HepG2 (cell line): ENCODE results near the gene DNAI4. TPM values are rescaled to one million over a fixed set of nuclear protein-coding genes. Genes with fewer than 3 reads are reported as not detected.

Experiments
- ATAC-seq: fragments of 200-7000 bp; cut with Tn5 transposase; 3 replicates; pipeline ENCODE4 v1.9.1; 2020; ENCODE audit warnings: mild to moderate bottlenecking, moderate library complexity
- BruUV-seq: library from RNA; stranded (reverse); fragments of 400-500 nt; replicated peaks from 2 replicates; lab custom pipeline; 2021; lab: Mats Ljungman, UMichigan
- CTCF ChIA-PET: fragments of 300-600 bp; formaldehyde crosslinking; extraction: SDS; loops from one replicate; lab custom pipeline; 2021; ENCODE audit warnings: low total read pairs, inconsistent platforms, low intra/inter-chr PET ratio; lab: Yijun Ruan, JAX
- POLR2A ChIA-PET: fragments of 350-600 bp; sonication (Branson Sonifier 250); formaldehyde crosslinking; loops from one replicate; lab custom pipeline; 2020; ENCODE audit warnings: antibody characterized with exemption, inconsistent platforms; lab: Yijun Ruan, JAX
- DNase-seq: peaks from one replicate; pipeline ENCODE4 v3.0.0-alpha.2; 2015; ENCODE audit warnings: low spot score
- FAIRE-seq: peaks from 3 replicates; lab custom pipeline; 2011; peaks lifted over from hg19 to GRCh38; lab: Jason Lieb, UNC
- H2AFZ ChIP-seq: one replicate; pipeline ENCODE4 v1.6.1; 2011; ENCODE audit warnings: low read length, inconsistent platforms
- H3K27ac ChIP-seq: fragments of 300-600 bp; 3 replicates; pipeline ENCODE4 v1.8.0; 2011; ENCODE audit warnings: mixed run types, mild to moderate bottlenecking, mixed read lengths, low read length, inconsistent platforms; ENCODE audit not compliant: insufficient read depth; ENCODE audit errors: extremely low read length
- H3K27me3 ChIP-seq, 2 experiments: fragments of 200-600 bp in 1 of 2; 2 replicates in 1 of 2; 3 replicates in 1 of 2; pipeline versions ENCODE4 v1.6.0 to v1.8.0; 2011; ENCODE audit warnings: low read length in 2 of 2, mild to moderate bottlenecking in 2 of 2, moderate library complexity in 2 of 2, inconsistent platforms in 1 of 2; ENCODE audit not compliant: insufficient read depth in 2 of 2, control insufficient read depth in 1 of 2
- H3K36me3 ChIP-seq, 2 experiments: fragments of 200-600 bp in 1 of 2; replicated peaks in 1 of 2; 2 replicates in 1 of 2; 3 replicates in 1 of 2; pipeline versions ENCODE4 v1.5.1 to v1.8.0; 2011; ENCODE audit warnings: low read length in 2 of 2, inconsistent platforms in 1 of 2; ENCODE audit not compliant: insufficient read depth in 2 of 2, control insufficient read depth in 1 of 2
- H3K4me1 ChIP-seq: 2 replicates; pipeline ENCODE4 v1.5.1; 2012; ENCODE audit warnings: low read length, inconsistent platforms; ENCODE audit not compliant: insufficient read depth
- H3K4me2 ChIP-seq: 2 replicates; pipeline ENCODE4 v1.6.0; 2011; ENCODE audit warnings: low read depth, low read length, inconsistent platforms
- H3K4me3 ChIP-seq, 3 experiments: fragments of 200-600 bp in 1 of 3; sonication (generic), shearing (Covaris generic) in 1 of 3; replicated peaks in 1 of 3; 2 replicates each; pipeline ENCODE4 v1.5.1; 2011 to 2016; ENCODE audit warnings: low read length in 3 of 3, inconsistent platforms in 2 of 3, low read depth in 2 of 3, mild to moderate bottlenecking in 2 of 3, control low read depth in 1 of 3, mixed read lengths in 1 of 3; ENCODE audit not compliant: insufficient read depth in 1 of 3
- H3K79me2 ChIP-seq: one replicate; pipeline ENCODE4 v1.6.1; 2011; ENCODE audit warnings: low read length, inconsistent platforms; ENCODE audit not compliant: insufficient read depth
- H3K9ac ChIP-seq: 2 replicates; pipeline ENCODE4 v1.6.0; 2011; ENCODE audit warnings: mild to moderate bottlenecking, low read depth, low read length, inconsistent platforms; ENCODE audit not compliant: insufficient read depth
- H3K9me3 ChIP-seq: 2 replicates; pipeline ENCODE4 v1.5.1; 2012; ENCODE audit warnings: mild to moderate bottlenecking, low read length
- H4K20me1 ChIP-seq: 2 replicates; pipeline ENCODE4 v1.6.0; 2011; ENCODE audit warnings: inconsistent platforms, mild to moderate bottlenecking, low read length, moderate library complexity; ENCODE audit not compliant: insufficient read depth
- CCDC6 ChIP-seq: sonication (generic); formaldehyde crosslinking; IDR thresholded peaks from 2 replicates; pipeline ENCODE4 v1.8.1; 2022; ENCODE audit warnings: mild to moderate bottlenecking, missing genetic modification reagents, moderate library complexity
- GMEB1 ChIP-seq: sonication (generic); formaldehyde crosslinking; IDR thresholded peaks from 2 replicates; pipeline ENCODE4 v1.5.1; 2020; ENCODE audit warnings: missing genetic modification reagents, mild to moderate bottlenecking, borderline replicate concordance
- IRX3 ChIP-seq: sonication (generic); formaldehyde crosslinking; IDR thresholded peaks from 2 replicates; pipeline ENCODE4 v1.8.1; 2023; ENCODE audit warnings: mild to moderate bottlenecking, low read depth, missing genetic modification reagents, borderline replicate concordance
- PRDM10 ChIP-seq: sonication (generic); formaldehyde crosslinking; IDR thresholded peaks from 2 replicates; pipeline ENCODE4 v1.4.0; 2020; ENCODE audit warnings: low read depth, missing genetic modification reagents
- SOX5 ChIP-seq: IDR thresholded peaks from 2 replicates; pipeline ENCODE4 v1.6.1; 2016; ENCODE audit warnings: borderline replicate concordance
- U2AF1 ChIP-seq: fragments of 200-400 bp; formaldehyde crosslinking; optimal IDR thresholded peaks from 2 replicates; pipeline ENCODE3; 2017; ENCODE audit warnings: mild to moderate bottlenecking, low read depth, low read length
- ZNF20 ChIP-seq: sonication (generic); formaldehyde crosslinking; IDR thresholded peaks from 2 replicates; pipeline ENCODE4 v1.4.0; 2020; ENCODE audit warnings: mild to moderate bottlenecking, moderate library complexity, missing genetic modification reagents
- ZNF367 ChIP-seq: sonication (generic); formaldehyde crosslinking; IDR thresholded peaks from 2 replicates; pipeline ENCODE4 v1.4.0; 2020; ENCODE audit warnings: missing genetic modification reagents, borderline replicate concordance
- ZNF549 ChIP-seq: sonication (generic); formaldehyde crosslinking; IDR thresholded peaks from 2 replicates; pipeline ENCODE4 v1.5.0; 2020; ENCODE audit warnings: missing genetic modification reagents
- ZNF598 ChIP-seq: sonication (generic); formaldehyde crosslinking; IDR thresholded peaks from 2 replicates; pipeline ENCODE4 v1.5.1; 2020; ENCODE audit warnings: mild to moderate bottlenecking, missing genetic modification reagents, borderline replicate concordance
- ZNF660 ChIP-seq: sonication (generic); formaldehyde crosslinking; IDR thresholded peaks from 2 replicates; pipeline ENCODE4 v1.5.1; 2020; ENCODE audit warnings: mild to moderate bottlenecking, low read depth, missing genetic modification reagents, borderline replicate concordance
- in situ Hi-C: cut with HindIII; loops from 2 replicates; pipeline ENCODE4 v1.10.0; 2017; ENCODE audit warnings: low pct_unique_long_range_greater_than_20kb; ENCODE audit not compliant: extremely low pct_ligation_motif_present
- intact Hi-C: fragments of 100-400 bp; cut with micrococcal nuclease; formaldehyde crosslinking; loops from one replicate; pipeline ENCODE4 v1.10.0; 2022; ENCODE audit not compliant: unreplicated experiment
- polyA plus RNA-seq, 8 experiments: library from polyadenylated mRNA; depleted of rRNA in 3 of 8; stranded (reverse) in 7 of 8; unstranded in 1 of 8; fragments of >200 nt; fragmentation: Illumina TruSeq in 4 of 8; extraction: Trizol in 4 of 8; gene quantifications; 2 replicates each; pipeline versions ENCODE4 v1.2.1 to v1.2.3, GENCODE V29; 2011 to 2016; ENCODE audit warnings: low read depth in 4 of 8, missing spikeins in 1 of 8, mixed read lengths in 1 of 8; ENCODE audit not compliant: insufficient read depth in 1 of 8
- total RNA-seq, 5 experiments: library from RNA; depleted of rRNA; stranded (reverse); fragments of >200 nt; fragmentation: Illumina TruSeq; extraction: Trizol; gene quantifications; 2 replicates each; pipeline ENCODE4 v1.2.3, GENCODE V29; 2016; ENCODE audit warnings: low read depth in 1 of 5
- TF ChIP-seq, protein P1 (sequence below): sonication (generic); formaldehyde crosslinking; conservative IDR thresholded peaks from 2 replicates; pipeline ENCODE4 v1.8.0; 2022; ENCODE audit warnings: missing genetic modification reagents
- TF ChIP-seq, protein P2 (sequence below): sonication (generic); formaldehyde crosslinking; IDR thresholded peaks from 2 replicates; pipeline ENCODE4 v1.5.0; 2020; ENCODE audit warnings: missing genetic modification reagents

Gene DNAI4
- total and polyA plus RNA-seq, 2 of the 13 experiments (the other 11 are each of a cell fraction or from before 2014, with no cell fraction given): 0.04 to 0.08 TPM

DNA sequence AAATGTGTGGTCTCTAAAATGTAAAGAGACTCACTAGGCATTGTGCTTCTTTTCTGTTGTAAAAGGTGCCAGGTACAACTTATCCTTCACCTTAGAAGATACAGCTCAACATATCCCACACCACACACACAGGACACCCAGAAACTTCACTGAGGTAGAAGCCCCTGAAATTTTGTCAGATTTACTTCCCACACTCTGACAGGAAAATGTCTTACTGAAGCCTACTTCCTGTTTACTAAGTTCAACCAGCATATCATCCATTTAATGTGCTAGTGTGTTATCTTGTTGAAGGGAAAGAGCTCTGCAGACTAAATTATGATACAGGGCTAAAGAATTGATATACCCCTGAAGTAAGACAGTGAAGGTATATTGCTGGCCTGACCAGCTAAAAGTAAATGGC lies 83.7 kb downstream of the DNAI4 start:
- Histone ChIP-seq H3K36me3 (no peaks in the 10 kb centered on the region), H3K27ac (no peak overlapping the region), H3K79me2 (no peaks in the 10 kb centered on the region), H3K9ac (no peak overlapping the region), H3K27me3 (no peaks in the 10 kb centered on the region), H2AFZ (no peak overlapping the region), H4K20me1 (no peaks in the 10 kb centered on the region), H3K4me1 (no peaks in the 10 kb centered on the region), H3K4me3 (no peak overlapping the region), H3K4me2 (no peak overlapping the region), H3K9me3 (no peaks in the 10 kb centered on the region)
- FAIRE-seq (no peak), ATAC-seq (no peak), DNase-seq (no peak)
- POLR2A ChIA-PET: no interaction called here
- BruUV-seq: no TSS peak
- in situ Hi-C loops: no loop called here
- CTCF ChIA-PET: no interaction called here
- TF ChIP-seq SOX5 (CRISPR knock-in tag) (no peak), ZNF660 (CRISPR knock-in tag) (no peak), CCDC6 (CRISPR knock-in tag) (no peak), ZNF20 (CRISPR knock-in tag) (no peak), ZNF598 (CRISPR knock-in tag) (no peak), U2AF1 (no peak), GMEB1 (no peak), ZNF549 (no peak), PRDM10 (CRISPR knock-in tag) (no peak), ZNF367 (CRISPR knock-in tag) (no peak), IRX3 (CRISPR knock-in tag) (no peak)
- TF ChIP-seq, protein P1, sequence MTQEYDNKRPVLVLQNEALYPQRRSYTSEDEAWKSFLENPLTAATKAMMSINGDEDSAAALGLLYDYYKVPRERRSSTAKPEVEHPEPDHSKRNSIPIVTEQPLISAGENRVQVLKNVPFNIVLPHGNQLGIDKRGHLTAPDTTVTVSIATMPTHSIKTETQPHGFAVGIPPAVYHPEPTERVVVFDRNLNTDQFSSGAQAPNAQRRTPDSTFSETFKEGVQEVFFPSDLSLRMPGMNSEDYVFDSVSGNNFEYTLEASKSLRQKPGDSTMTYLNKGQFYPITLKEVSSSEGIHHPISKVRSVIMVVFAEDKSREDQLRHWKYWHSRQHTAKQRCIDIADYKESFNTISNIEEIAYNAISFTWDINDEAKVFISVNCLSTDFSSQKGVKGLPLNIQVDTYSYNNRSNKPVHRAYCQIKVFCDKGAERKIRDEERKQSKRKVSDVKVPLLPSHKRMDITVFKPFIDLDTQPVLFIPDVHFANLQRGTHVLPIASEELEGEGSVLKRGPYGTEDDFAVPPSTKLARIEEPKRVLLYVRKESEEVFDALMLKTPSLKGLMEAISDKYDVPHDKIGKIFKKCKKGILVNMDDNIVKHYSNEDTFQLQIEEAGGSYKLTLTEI (CRISPR knock-in tag): no peak
- TF ChIP-seq, protein P2, sequence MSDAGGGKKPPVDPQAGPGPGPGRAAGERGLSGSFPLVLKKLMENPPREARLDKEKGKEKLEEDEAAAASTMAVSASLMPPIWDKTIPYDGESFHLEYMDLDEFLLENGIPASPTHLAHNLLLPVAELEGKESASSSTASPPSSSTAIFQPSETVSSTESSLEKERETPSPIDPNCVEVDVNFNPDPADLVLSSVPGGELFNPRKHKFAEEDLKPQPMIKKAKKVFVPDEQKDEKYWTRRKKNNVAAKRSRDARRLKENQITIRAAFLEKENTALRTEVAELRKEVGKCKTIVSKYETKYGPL: no peak
- intact Hi-C loops: no loop called here
